Measurements from ENCODE around the gene MACF1.

DNA sequence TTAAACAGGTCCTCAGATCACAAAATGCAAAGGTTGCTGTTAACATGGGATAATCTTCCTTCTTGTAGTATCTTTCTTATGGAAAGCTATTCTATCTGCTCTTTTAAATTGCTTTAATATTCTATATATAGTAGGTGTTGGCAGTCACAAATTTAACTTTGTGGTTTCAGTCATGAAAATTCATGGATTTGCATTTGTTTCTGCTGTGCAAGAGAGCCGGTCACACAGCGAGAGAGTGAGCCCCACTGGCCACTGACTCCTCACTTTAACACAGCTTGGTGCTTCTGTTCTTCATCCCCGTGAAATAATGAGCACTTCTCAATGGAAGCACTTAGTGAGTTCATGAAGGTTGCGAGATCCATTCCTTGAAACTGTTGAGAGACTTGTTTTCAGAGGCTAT is 268.8 kb downstream of the MACF1 start:
- TF ChIP-seq, protein P1, sequence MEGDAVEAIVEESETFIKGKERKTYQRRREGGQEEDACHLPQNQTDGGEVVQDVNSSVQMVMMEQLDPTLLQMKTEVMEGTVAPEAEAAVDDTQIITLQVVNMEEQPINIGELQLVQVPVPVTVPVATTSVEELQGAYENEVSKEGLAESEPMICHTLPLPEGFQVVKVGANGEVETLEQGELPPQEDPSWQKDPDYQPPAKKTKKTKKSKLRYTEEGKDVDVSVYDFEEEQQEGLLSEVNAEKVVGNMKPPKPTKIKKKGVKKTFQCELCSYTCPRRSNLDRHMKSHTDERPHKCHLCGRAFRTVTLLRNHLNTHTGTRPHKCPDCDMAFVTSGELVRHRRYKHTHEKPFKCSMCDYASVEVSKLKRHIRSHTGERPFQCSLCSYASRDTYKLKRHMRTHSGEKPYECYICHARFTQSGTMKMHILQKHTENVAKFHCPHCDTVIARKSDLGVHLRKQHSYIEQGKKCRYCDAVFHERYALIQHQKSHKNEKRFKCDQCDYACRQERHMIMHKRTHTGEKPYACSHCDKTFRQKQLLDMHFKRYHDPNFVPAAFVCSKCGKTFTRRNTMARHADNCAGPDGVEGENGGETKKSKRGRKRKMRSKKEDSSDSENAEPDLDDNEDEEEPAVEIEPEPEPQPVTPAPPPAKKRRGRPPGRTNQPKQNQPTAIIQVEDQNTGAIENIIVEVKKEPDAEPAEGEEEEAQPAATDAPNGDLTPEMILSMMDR (conservative IDR thresholded peaks at IDR 0.05), result no peak
- no peak for TF ChIP-seq EZH2 (IDR thresholded peaks at IDR 0.05; ENCODE audit: low read depth)

All from PC-9 (cell line).